ENCODE results near the gene CFAP74.

GRCh38 chr1:2028870-2029560, 25.4 kb upstream of the CFAP74 start:
- TF ChIP-seq CTCF (IDR thresholded peaks at IDR 0.05): no peak
- no peak for TF ChIP-seq POLR2A (IDR thresholded peaks at IDR 0.05)
- TF ChIP-seq POLR2AphosphoS5 (IDR thresholded peaks at IDR 0.05): no peak
- no peak for TF ChIP-seq EP300 (IDR thresholded peaks at IDR 0.05)

Measured in sigmoid colon (tissue), 4 donors.